Measurements from ENCODE around the gene ARHGAP9.

GRCh38 chr12:57465030-57465746 lies 14.5 kb downstream of the ARHGAP9 start:
- TF ChIP-seq CTCF (conservative IDR thresholded peaks at IDR 0.05; ENCODE audit: low read depth, low read length) (no peak), EZH2 (IDR thresholded peaks at IDR 0.05; ENCODE audit: borderline replicate concordance, low read depth, low read length, poor library complexity, severe bottlenecking) (no peak)

Measured in A673 (cell line).